GM18502 (cell line): Measurements from ENCODE around the gene UGT1A7.

Experiments
- ATAC-seq: cut with Tn5 transposase; IDR thresholded peaks from one replicate; pipeline ENCODE4 v1.9.1; 2021; ENCODE audit warnings: mild to moderate bottlenecking; ENCODE audit not compliant: unreplicated experiment, poor library complexity

The UGT1A7 gene

DNA sequence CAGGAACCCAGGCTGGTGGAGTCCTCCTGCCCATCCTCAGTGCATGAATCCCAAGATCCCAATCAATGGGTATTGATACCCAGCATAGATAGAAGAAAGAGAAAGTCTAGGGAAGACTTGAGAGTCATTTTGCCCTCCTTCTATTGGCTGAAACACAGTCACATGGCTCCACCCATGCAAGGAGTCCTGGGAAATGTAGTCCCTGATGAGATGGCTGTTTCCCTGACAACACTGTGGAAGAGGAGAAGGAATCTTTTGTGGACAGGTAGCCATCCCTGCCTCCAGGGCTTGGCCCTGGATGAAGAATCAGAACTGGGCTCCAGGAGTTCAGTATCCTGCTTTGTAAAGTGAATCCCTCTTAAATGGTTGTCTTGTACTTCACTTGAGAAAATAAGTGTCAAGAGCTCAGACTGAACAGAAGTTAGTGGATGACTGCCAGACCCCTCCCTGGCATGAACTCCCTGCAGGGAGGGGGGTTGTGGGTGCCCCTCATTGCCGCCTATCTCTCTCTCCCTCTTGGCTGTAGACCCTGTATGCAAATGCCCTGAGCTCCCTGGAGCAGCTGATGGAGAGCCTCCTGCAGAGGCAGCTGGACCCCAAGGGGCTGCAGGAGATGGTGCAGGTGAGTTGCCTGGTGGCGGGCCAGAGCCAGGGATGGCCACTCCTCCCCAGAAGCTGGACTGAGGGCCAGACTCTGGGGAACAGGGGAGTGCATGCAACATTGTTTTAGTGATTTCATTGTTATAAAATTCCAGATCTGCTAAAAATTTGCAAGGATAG lies 132.5 kb downstream of the UGT1A7 start:
- no peak for ATAC-seq

DNA sequence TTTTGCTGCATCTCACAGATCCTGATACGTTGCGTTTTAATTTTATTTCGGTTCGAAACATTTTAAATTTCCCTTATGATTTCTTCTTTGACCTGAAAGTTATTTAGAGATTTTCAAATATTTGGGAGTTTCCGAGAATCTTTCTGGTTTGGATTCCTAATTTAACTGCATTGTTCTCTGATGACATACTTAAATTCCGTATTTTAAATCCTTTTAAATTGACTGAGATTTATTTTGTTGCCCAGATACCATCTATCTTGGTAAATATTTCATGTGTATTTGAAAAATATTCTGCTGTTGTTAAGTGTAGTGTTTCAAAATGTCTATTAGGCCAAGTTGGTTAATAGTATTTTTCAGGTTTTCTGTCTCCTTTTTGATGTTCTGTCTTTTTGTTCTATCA lies 134.2 kb downstream of the UGT1A7 start:
- ATAC-seq = no peak

- ATAC-seq = no peak
These were observed 134.6 kb downstream of the UGT1A7 start for GRCh38 chr2:233816334-233816733.

DNA sequence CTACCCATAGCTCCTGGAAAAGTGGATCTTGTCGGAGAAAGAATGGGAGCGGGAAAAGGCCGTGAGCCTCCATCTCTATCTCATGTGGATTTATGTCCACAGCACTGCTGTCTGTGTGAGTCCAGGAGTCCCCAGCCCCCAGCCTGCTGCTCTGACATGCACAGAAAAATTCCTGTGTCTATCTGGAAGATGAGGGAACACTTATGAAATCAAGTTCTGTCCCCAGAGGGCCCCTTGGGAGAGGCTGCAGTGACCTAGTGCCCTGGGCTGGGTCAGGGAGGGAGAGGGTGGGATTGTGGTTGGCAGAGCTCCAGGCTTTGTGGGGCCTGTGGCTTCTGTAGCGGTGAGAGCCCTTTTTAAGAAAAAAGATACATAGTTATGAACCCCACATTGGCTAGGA lies 135.1 kb downstream of the UGT1A7 start:
- no peak for ATAC-seq

DNA sequence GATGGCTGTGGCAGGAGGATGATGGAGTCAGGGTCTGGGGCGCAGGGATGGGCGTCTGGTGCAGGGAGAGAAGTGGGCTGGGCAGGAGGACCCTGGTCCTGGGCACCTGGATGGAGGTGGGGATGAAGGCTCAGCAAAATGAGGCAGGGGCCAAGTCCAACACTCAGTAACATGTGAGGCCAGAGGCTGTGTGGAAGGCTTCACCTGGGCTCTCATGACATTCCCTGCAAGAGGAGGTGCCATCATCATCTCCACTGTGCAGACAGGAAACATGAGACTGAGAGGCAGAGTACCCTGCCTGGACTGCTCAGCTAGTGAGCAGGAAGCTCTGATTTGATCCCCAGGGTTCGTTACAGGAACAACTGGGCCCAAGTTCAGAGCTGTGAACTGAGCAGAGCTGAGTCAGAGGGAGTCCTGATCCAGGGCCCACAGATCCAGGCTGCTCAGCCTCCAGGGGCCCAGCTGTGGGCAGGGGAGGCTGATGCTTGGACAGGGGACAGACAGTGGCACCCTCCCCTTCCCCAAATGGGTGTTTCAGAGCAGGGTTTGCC lies 135.7 kb downstream of the UGT1A7 start:
- no peak for ATAC-seq

- ATAC-seq = no peak
These were observed 136.4 kb downstream of the UGT1A7 start for GRCh38 chr2:233817995-233818638.

- no peak for ATAC-seq
These were observed 137.2 kb downstream of the UGT1A7 start for GRCh38 chr2:233818639-233819621.

- ATAC-seq = no peak
These were observed 138.4 kb downstream of the UGT1A7 start for GRCh38 chr2:233819884-233820773.

GRCh38 chr2:233820774-233821105 lies 139.0 kb downstream of the UGT1A7 start:
- ATAC-seq = no peak

DNA sequence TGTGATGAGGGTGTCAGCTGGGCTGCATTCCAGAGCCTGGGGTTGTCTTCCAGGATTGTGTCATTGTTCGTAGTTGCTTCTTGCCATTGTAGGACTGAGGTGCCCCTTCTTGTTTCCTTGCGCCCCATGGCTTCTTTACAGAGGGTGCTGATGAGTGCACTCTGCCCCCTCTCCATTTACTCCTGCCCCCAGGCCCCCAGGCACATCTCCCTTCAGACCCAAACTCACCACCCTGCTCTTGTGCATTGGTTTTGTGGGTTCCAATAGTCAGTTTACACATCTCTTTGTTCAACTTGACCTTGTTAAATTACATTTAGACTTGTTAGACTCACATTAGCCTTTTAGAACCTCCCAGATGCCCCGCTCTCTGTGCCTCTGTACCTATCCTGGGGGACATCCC lies 139.5 kb downstream of the UGT1A7 start:
- ATAC-seq = no peak

- no peak for ATAC-seq
These were observed 140.0 kb downstream of the UGT1A7 start for GRCh38 chr2:233821709-233822100.

- ATAC-seq = no peak
These were observed 140.5 kb downstream of the UGT1A7 start for GRCh38 chr2:233822101-233822771.
